Measurements from ENCODE around the gene POT1.

The POT1 gene

GRCh38 chr7:124808206-124808605 lies 121.4 kb downstream of the POT1 start:
- DNase-seq: no peak

DNA sequence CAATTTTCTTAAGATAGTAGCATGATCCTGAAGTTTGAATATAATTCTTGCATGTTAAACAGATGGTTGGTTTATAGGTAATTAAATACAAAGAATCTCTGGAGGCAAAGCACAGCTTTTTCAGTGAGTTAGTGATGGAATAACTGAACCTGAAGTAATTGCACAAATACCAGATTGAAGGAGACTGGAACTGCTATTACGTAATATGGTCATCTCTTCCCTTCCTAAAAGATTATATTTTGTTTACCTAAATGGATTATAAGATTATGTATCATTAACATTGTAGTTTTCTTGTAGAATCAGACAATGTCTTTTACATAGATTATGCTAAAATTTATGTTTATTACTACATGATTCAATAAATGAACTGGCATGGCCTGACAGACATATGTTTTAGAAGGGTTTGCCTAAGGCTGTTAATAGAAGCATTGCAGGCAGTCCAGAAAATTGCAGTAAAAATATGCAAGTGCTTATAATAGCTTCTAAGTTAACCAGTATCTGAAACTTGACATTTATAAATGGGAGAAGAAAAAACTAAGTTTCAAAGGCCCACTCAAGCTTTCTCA lies 128.2 kb downstream of the POT1 start:
- DNase-seq: no peak

GRCh38 chr7:124800386-124800785 lies 129.2 kb downstream of the POT1 start:
- no peak for DNase-seq

GRCh38 chr7:124799448-124799847 lies 130.2 kb downstream of the POT1 start:
- DNase-seq: no peak

- DNase-seq: no peak
Measured at GRCh38 chr7:124796771-124797170, 132.9 kb downstream of the POT1 start.

DNA sequence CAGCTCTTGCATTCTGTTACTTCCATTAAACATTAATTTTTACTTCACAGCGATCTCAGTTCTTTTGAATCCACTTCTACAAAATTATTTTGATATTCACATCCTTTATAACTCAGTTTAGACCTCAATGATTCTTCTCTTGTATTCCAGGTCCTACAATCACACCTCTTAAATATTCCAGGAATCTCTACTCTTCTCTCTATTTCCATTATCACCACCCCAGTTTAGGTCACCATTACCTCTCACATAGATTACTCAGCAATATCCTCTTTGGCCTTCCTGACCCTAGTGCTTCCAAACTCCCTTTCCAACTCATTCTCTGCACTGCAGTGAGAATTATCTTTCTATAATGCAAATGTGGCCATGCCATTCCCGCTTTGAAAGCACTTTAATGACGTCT lies 136.9 kb downstream of the POT1 start:
- DNase-seq: no peak

- DNase-seq: no peak
Measured at GRCh38 chr7:124792002-124792401, 137.6 kb downstream of the POT1 start.

- no peak for DNase-seq
Measured at GRCh38 chr7:124791426-124791825, 138.2 kb downstream of the POT1 start.

GRCh38 chr7:124790645-124791044 lies 139.0 kb downstream of the POT1 start:
- no peak for DNase-seq

- DNase-seq: no peak
Measured at GRCh38 chr7:124785994-124786393, 143.6 kb downstream of the POT1 start.

DNA sequence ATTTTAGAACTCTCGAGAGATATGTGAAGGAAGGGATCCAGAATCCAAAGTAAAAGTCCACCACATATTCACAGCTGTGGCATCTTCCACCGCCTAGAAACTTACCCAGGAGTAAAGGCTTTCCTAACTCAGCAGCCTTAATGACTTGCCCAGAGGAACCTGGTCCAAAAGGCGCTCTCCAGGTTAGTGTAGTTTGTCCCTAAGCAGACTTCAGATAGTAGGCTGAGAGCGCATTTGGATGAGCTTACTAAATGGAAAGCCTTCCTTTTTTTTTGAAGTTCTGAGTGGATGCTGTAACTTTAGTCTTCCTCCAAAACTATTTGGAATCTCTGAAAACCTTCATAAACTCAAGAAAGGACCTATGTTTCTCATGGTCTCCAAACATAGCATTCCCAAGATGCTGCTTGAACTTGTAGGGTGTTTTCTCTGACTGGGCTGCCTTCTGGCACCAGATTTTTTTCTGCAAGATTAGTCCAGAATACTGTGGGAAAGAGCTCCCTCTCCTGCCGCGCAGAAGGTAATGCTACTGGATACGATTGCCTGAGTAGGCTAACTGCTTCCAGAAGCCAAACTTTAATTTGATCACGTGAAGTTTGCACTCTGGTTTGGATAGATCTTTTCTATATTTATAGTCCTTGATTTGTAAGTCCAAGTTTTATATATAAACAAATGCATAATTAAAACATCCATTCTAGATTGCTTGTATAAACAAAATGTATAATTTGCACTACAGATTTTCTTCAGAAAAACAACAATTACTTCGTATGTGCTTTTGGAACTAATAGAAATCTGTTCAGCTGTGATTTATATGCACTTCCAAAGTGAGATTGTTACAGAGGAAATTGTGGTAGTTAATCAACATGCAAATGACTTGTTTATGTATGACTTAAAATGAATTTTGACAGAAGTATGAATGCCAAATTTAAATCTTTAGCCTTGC lies 144.5 kb downstream of the POT1 start:
- DNase-seq: no peak

- DNase-seq: no peak
Measured at GRCh38 chr7:124783271-124783670, 146.4 kb downstream of the POT1 start.

DNA sequence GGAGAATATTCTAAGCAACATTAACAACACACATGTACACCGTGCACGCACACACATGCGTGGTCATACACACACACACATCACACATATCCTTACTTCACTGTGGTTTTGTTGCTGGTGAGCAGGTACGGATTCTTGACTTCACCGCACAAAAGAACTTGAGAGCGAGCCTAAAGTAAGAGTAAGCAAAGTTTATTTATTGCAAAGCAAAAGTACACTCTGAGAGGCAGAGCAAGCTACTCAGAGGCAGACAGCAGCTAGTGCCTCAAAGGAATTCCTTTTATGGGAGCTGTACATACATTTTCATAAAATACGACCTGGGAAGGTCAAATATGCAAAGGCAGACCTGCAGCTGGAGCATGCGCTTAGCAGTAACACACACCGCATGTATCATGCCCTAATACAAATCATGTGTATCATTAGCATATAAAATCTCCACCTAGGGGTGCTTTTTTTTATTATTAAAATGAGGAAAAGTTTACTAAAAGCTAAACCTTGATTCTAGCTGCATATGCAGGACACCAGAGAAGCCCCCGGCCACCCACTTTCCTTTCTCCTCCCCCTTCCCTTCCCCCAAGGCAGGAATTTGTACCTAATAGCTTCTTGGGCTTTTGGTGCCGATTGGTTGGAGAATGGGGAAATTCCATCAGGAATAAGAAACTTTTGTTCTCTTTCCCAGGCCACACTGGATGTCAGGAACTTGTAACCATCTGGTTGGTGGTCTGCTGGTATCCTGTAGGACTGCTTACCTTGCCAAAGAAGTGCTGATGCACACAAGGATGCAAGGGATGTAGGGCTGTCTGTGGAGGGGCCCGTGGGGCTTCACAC lies 147.5 kb downstream of the POT1 start:
- no peak for DNase-seq

DNA sequence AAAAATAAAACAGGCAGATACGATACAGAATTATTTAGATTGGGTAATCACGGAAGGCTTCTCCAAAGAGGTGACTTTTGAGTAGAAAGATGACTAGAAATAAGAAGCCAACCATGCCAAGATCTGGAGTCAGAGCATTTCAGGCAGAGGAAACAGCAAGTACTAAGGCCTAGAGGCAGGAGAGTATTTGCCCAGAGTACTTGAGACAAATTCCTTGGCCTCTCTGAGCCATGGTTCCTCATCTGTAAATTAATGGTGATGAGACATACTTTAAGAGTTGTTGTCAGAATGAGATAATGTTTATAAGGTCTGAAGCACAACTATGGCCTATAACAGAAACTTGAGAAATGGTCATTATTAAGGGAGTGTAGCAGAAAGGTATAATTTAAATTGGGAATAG lies 148.2 kb downstream of the POT1 start:
- no peak for DNase-seq

DNA sequence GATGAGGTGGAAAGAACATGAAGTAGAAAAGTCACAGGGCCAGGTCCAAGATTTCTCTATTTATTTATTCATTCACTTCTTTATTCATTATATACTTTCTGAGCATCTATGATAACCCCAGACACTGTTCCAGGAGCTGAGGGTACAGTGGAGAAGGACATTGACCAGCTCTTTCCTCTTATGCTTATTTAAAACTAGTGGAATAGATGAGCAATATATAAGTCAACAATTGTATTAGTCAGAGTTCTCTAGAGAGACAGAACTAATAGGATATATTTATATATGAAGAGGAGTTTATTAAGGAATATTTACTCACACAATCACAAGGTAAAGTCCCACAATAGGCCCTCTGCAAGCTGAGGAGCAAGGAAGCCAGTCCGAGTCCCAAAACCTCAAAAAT lies 149.0 kb downstream of the POT1 start:
- no peak for DNase-seq

- DNase-seq: no peak
Measured at GRCh38 chr7:124780056-124780455, 149.6 kb downstream of the POT1 start.

DNA sequence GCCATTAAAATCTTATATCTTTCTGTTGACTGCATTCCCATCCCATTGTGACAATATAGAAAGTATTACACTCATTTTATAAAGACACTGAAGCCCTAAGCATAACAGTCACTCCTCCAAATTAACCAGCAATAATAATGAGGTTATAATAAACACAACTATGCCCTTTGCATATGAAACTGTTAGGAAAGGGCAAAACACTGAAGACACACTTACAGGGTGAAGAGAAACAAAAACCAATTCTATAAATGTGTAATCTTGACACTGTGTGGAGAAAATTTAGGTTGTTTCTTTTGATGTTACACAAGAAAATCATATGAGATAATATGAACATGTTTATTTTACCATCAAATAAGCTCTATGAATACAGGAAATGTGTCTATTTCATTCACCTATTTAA lies 150.0 kb downstream of the POT1 start:
- DNase-seq: no peak

DNA sequence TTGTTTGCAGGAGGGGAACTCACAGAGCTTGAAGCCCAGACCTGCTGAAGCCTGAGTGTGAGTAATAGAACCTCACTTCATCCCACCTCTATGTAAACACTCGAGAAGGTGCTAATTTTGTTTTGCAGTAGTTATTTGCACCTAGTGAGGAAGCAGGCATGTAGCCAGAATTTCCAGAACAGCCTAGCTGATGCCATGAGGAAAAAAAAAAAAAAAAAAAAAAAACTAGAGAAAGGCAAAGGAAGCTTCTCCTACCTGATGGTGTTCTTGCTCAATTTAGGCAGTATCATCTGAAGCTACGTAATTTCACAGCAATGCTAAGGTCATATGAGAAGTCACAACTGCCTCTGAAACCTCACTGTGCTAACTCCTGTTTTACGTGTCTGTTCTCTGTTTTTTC lies 150.4 kb downstream of the POT1 start:
- DNase-seq: no peak

- DNase-seq: no peak
Measured at GRCh38 chr7:124777268-124777667, 152.4 kb downstream of the POT1 start.

DNA sequence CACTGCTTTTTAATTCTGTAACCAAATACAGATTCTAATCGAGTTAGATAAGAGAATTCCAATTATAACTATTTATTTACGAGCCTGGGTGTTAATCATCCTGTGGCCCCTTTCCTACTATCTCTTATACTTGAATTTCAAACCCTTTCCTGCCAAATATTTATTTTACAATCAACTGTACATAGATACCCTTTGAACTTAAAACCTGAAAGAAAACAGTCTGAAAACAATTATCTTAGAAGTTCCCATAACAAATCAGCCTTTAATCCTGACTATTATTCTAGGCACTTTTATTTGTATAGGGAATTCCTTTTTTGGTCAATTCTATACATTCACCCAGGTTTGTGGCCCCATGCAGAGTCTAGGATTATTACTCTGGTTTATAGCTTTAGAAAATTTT lies 153.5 kb downstream of the POT1 start:
- DNase-seq: no peak

- no peak for DNase-seq
Measured at GRCh38 chr7:124775422-124775821, 154.2 kb downstream of the POT1 start.

GRCh38 chr7:124773938-124774337 lies 155.7 kb downstream of the POT1 start:
- no peak for DNase-seq

DNA sequence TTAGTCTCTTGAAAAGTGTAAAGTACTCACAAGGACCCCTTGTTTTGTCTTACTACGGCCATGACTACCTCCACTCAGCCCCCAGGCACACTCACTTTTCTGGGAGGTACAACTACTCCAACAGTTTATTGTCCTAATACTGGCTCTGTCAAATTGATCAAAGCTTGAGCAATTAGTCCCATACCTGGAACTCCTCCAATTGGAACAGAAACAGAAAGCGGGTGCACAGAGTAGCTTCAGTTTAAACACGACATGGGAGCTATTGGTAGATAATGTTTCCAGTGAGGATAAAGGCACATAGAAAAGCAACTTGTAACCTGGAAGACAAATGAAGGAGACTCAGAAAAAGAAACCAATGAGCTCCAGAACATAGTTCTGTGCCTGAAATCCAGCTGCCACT lies 156.3 kb downstream of the POT1 start:
- no peak for DNase-seq

All from right kidney (tissue), 1 donor.